Sigmoid colon (tissue), 7 donors: ENCODE measurements around the gene ADAMTS17. TPM values are rescaled to one million over a fixed set of nuclear protein-coding genes. Genes with fewer than 3 reads are reported as not detected.

Experiments
- DNase-seq: peaks from one replicate; pipeline ENCODE4 v3.0.0-alpha.2; 2019
- H3K27ac ChIP-seq, 4 donors: fragments of 200-600 bp; sonication (generic); one replicate each; pipeline ENCODE4 v1.5.1; 2016 to 2019; ENCODE audit warnings: mild to moderate bottlenecking in 1 of 4
- H3K27me3 ChIP-seq, 3 donors: fragments of 200-600 bp; sonication (generic); one replicate each; pipeline ENCODE4 v1.5.1; 2019; ENCODE audit warnings: mild to moderate bottlenecking in 1 of 3
- H3K36me3 ChIP-seq, 4 donors: fragments of 200-600 bp; sonication (generic); one replicate each; pipeline ENCODE4 v1.5.1; 2016 to 2019
- H3K4me1 ChIP-seq, 4 donors: fragments of 200-600 bp; sonication (generic); one replicate each; pipeline ENCODE4 v1.5.1; 2017 to 2019
- H3K4me3 ChIP-seq, 4 donors: fragments of 200-600 bp; sonication (generic); one replicate each; pipeline ENCODE4 v1.5.1; 2017 to 2019; ENCODE audit warnings: mild to moderate bottlenecking in 2 of 4, moderate library complexity in 1 of 4
- H3K9me3 ChIP-seq, 4 donors: fragments of 200-600 bp in 3 of 4; sonication (generic) in 3 of 4; one replicate each; pipeline versions ENCODE4 v1.5.1 to v1.6.1; 2013 to 2019
- EP300 ChIP-seq, 4 donors: sonication (generic); formaldehyde crosslinking; IDR thresholded peaks; one replicate each; pipeline ENCODE4 v1.6.1; 2017; ENCODE audit warnings: antibody characterized with exemption in 4 of 4
- POLR2A ChIP-seq, 2 donors: fragments of 450-650 bp; IDR thresholded peaks; one replicate each; pipeline ENCODE4 v1.6.1; 2016; ENCODE audit warnings: antibody characterized with exemption in 2 of 2, mild to moderate bottlenecking in 2 of 2, moderate library complexity in 2 of 2
- POLR2AphosphoS5 ChIP-seq, 4 donors: sonication (generic); formaldehyde crosslinking; IDR thresholded peaks; one replicate each; pipeline ENCODE4 v1.6.1; 2017; ENCODE audit warnings: antibody characterized with exemption in 4 of 4
- WGBS, 2 donors: extraction: QIAGEN DNeasy Blood & Tissue Kit; methylation state at CpG; one replicate each; pipeline ENCODE4 v1.1.7; 2013; 5-methylcytosine and 5-hydroxymethylcytosine counted together
- intact Hi-C: fragments of 100-400 bp; cut with DNase I; formaldehyde crosslinking; loops from one replicate; pipeline ENCODE4 v1.15.1; 2023
- polyA plus RNA-seq, 3 donors: library from polyadenylated mRNA; stranded (reverse); fragments of 200-250 nt; gene quantifications; one replicate each; pipeline ENCODE4 v1.2.3, GENCODE V29; 2013
- total RNA-seq, 4 donors: library from RNA; depleted of rRNA; stranded (reverse); fragments of >200 nt; gene quantifications; one replicate each; pipeline ENCODE4 v1.1.0, GENCODE V29; 2016
- TF ChIP-seq, protein P1 (sequence below), 4 experiments: fragments of 450-650 bp in 3 of 4; fragments of 200-600 bp in 1 of 4; IDR thresholded peaks; one replicate each; pipeline ENCODE4 v1.5.1; 2016 to 2019; ENCODE audit warnings: antibody characterized with exemption in 4 of 4, mild to moderate bottlenecking in 3 of 4, moderate library complexity in 2 of 4
- donor health status: healthy with polysubstance abuse.
- donor health status: Bipolar disorder and iron deficiency.
- donor health status: healthy.

Gene ADAMTS17
- total and polyA plus RNA-seq, 7 donors, result 0.46 to 3.6 (median 1.2) TPM

DNA sequence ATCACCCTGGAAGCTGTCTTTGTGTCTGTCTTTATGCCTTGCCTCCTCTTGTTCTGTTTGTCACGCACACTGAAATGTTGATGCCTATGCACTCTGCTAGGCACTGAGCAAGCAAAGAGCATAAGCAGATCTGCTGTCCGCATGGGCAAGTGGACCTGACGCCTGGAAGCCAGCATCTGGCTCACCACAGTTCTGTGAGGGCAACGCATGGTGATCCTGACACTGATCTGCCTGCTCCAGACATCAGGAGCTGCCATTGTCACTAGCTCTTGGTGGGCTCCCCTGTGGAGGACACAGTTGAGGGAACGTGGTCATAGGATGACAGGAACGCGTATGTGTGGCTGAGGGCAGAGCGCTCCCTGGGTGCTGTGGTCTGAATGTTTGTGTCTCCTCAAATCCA is 234.6 kb downstream of the ADAMTS17 start:
- DNase-seq, result no peak
- H3K4me1 ChIP-seq, result peaks cover 0 to 17% (median 8%) of the 10 kb centered on the region in 4 donors
- no peak for TF ChIP-seq POLR2AphosphoS5 (IDR thresholded peaks at IDR 0.05)
- no peak for TF ChIP-seq EP300 (IDR thresholded peaks at IDR 0.05)
- TF ChIP-seq, protein P1, sequence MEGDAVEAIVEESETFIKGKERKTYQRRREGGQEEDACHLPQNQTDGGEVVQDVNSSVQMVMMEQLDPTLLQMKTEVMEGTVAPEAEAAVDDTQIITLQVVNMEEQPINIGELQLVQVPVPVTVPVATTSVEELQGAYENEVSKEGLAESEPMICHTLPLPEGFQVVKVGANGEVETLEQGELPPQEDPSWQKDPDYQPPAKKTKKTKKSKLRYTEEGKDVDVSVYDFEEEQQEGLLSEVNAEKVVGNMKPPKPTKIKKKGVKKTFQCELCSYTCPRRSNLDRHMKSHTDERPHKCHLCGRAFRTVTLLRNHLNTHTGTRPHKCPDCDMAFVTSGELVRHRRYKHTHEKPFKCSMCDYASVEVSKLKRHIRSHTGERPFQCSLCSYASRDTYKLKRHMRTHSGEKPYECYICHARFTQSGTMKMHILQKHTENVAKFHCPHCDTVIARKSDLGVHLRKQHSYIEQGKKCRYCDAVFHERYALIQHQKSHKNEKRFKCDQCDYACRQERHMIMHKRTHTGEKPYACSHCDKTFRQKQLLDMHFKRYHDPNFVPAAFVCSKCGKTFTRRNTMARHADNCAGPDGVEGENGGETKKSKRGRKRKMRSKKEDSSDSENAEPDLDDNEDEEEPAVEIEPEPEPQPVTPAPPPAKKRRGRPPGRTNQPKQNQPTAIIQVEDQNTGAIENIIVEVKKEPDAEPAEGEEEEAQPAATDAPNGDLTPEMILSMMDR (IDR thresholded peaks at IDR 0.05), result no peak
- no peak for TF ChIP-seq POLR2A (IDR thresholded peaks at IDR 0.05)
- H3K9me3 ChIP-seq, result no peaks in the 10 kb centered on the region
- no peak overlapping the region for H3K27ac ChIP-seq
- no peaks in the 10 kb centered on the region for H3K36me3 ChIP-seq
- intact Hi-C loops, result no loop called here
- H3K27me3 ChIP-seq, result no peaks in the 10 kb centered on the region
- WGBS, 2 donors, result 94 to 97% methylated on average over 8 of the region's 8 CpGs
- H3K4me3 ChIP-seq, result no peak overlapping the region

DNA sequence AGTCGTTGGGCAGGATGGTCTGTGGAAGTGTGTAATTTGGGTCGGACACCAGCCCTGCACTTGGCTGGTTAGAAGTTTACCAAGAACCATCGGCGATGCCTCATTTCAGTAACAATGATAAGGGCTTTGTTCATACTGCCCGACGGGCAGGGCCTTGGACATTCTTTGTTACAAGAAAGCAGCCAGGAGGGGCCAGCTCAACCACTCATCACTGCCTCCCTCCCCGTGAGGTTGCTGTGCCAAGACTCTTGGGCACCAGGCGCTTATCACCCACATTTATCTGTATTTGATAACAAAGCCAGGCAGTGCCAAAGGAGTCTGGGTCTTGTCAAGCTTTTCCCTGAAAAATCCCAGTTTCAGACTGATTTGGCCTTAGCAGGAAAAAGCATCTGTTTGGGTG is 235.0 kb downstream of the ADAMTS17 start:
- WGBS, 2 donors, result 87 to 94% methylated on average over 8 of the region's 8 CpGs
- H3K4me3 ChIP-seq, result no peak overlapping the region
- no peaks in the 10 kb centered on the region for H3K9me3 ChIP-seq
- TF ChIP-seq POLR2AphosphoS5 (IDR thresholded peaks at IDR 0.05) (no peak), POLR2A (IDR thresholded peaks at IDR 0.05) (no peak), EP300 (IDR thresholded peaks at IDR 0.05) (no peak)
- TF ChIP-seq, protein P1 (IDR thresholded peaks at IDR 0.05), result no peak
- no peaks in the 10 kb centered on the region for H3K27me3 ChIP-seq
- intact Hi-C loops, result no loop called here
- peaks cover 0 to 13% (median 3%) of the 10 kb centered on the region in 4 donors for H3K4me1 ChIP-seq
- no peaks in the 10 kb centered on the region for H3K36me3 ChIP-seq
- H3K27ac ChIP-seq, result no peak overlapping the region
- peak; percentile 38 for DNase-seq

DNA sequence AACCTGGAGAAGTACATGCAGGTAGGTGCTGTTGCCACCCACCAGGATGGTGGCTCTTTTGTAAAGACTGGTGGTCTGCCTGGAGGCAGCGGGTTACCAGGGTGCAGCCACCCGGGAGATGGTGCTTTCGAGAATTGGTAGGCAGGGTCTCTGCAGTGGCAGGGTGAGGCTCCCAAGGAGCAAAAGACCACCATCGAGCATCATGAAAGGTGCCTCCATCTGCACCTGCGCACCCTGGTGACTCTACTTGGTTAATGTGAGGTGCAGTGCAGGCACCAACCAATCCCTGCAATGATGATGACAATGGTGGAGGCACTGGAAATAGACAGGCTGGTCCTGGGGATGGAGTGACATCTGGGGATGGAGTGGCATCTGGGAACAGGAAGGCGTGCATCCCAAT is 236.7 kb downstream of the ADAMTS17 start:
- WGBS, 2 donors, result 95% methylated on average over 6 of the region's 6 CpGs
- TF ChIP-seq EP300 (IDR thresholded peaks at IDR 0.05), result no peak
- TF ChIP-seq, protein P1 (IDR thresholded peaks at IDR 0.05), result no peak
- no peak for TF ChIP-seq POLR2AphosphoS5 (IDR thresholded peaks at IDR 0.05)
- no peak for TF ChIP-seq POLR2A (IDR thresholded peaks at IDR 0.05)
- H3K27ac ChIP-seq, result no peak overlapping the region
- no peaks in the 10 kb centered on the region for H3K27me3 ChIP-seq
- H3K4me1 ChIP-seq, result no peaks in the 10 kb centered on the region
- no peaks in the 10 kb centered on the region for H3K9me3 ChIP-seq
- peak; percentile 18 for DNase-seq
- no peak overlapping the region for H3K4me3 ChIP-seq
- intact Hi-C loops, result no loop called here
- no peaks in the 10 kb centered on the region for H3K36me3 ChIP-seq

DNA sequence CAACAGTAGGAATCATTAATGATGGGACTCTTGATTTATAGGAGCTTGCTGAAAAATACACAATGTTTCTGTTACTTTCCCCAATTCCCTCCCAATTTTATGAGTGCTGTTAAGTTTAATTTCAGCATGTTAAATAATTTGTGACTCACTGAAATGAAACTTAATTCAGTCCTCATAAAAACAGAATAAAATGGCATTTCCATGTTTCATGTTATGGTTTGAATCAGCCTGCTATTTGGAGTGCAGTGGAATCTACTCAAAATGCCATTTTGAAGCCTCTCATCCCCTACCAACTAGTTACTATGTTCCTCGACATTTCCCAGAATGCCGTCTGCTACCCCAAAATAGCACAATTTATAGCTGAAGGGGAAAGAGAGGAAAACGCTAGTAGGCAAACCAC is 237.5 kb downstream of the ADAMTS17 start:
- WGBS, 2 donors, result 68 to 91% methylated on average over 3 of the region's 3 CpGs
- Histone ChIP-seq H3K4me1 (no peaks in the 10 kb centered on the region), H3K36me3 (no peaks in the 10 kb centered on the region), H3K9me3 (no peaks in the 10 kb centered on the region), H3K27ac (no peak overlapping the region), H3K27me3 (no peaks in the 10 kb centered on the region), H3K4me3 (no peak overlapping the region)
- no peak for TF ChIP-seq POLR2AphosphoS5 (IDR thresholded peaks at IDR 0.05)
- TF ChIP-seq, protein P1 (IDR thresholded peaks at IDR 0.05), result no peak
- TF ChIP-seq POLR2A (IDR thresholded peaks at IDR 0.05), result no peak
- TF ChIP-seq EP300 (IDR thresholded peaks at IDR 0.05), result no peak
- intact Hi-C loops, result no loop called here
- DNase-seq, result no peak

DNA sequence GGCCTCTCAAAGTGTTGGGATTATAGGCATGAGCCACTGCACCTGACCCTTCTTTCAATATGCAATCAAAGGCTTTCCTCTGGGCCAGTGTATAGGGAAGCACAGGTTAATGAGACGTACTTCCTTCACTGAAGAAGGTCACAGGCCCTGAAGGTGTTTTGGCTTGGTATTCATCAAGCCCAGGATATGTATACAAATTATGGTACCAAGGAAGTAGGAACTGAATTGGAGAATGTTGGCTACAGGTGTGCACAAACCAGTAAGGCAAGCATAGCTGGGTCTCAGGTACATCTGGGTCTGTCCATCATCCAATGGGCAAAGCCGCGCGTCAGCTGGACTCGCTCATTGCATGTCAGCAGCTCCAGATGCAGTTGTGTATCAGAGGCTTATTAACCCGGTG is 237.9 kb downstream of the ADAMTS17 start:
- no peaks in the 10 kb centered on the region for H3K4me1 ChIP-seq
- H3K27ac ChIP-seq, result no peak overlapping the region
- no peak overlapping the region for H3K4me3 ChIP-seq
- no peaks in the 10 kb centered on the region for H3K27me3 ChIP-seq
- H3K9me3 ChIP-seq, result no peaks in the 10 kb centered on the region
- intact Hi-C loops, result no loop called here
- H3K36me3 ChIP-seq, result no peaks in the 10 kb centered on the region
- DNase-seq, result no peak
- TF ChIP-seq POLR2A (IDR thresholded peaks at IDR 0.05) (no peak), POLR2AphosphoS5 (IDR thresholded peaks at IDR 0.05) (no peak), EP300 (IDR thresholded peaks at IDR 0.05) (no peak)
- TF ChIP-seq, protein P1 (IDR thresholded peaks at IDR 0.05), result no peak
- 89 to 93% methylated on average over 6 of the region's 6 CpGs for WGBS, 2 donors
